GM21619 (cell line): ENCODE measurements around the gene PRDM15.

Experiments used
- ATAC-seq: cut with Tn5 transposase; IDR thresholded peaks from one replicate; pipeline ENCODE4 v1.9.1; 2021; ENCODE audit not compliant: unreplicated experiment

Gene PRDM15

DNA sequence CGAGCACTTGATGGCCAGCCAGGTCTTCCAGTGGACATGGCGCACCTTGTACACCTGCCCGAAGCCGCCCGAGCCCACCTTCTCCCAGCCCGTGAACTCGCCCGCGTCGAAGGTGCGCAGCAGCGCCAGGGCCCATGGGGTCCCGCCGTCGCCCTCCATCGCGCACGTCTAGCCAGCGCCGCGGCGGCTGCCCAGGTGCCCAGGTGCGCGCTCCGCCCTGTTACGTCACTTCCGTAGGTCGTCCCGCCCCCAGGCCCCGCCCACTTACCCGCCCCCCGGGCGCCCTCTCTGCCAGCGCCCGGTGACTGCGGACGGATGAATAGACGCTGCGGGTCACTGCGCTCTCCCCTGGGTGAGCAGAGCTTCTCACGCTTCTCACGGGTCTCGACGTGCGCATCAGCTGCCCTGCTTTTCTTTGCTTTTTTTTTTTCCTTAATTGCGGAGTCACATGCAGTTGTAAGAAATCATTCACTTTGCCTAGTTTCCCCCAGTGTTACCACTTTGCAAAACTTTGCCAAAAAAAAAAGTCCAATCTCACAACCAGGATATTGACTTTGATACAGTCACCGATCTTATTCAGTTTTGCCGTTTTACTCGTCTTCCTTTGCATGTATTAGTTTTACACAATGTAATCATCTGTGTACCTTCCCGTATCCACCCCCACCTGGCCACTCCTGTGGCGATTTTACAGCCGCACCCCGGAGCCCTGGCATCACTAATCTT, 112.1 kb downstream of the PRDM15 start, which contains the start of gene RIPK4:
Gene RIPK4, minus strand, starts transcription at position 170 of the 723 bp plus-strand sequence. Its CDS starts 11 bp downstream, at position 159.
- no peak for ATAC-seq

- no peak for ATAC-seq
These were observed 112.9 kb downstream of the PRDM15 start for GRCh38 chr21:41765973-41766882.

DNA sequence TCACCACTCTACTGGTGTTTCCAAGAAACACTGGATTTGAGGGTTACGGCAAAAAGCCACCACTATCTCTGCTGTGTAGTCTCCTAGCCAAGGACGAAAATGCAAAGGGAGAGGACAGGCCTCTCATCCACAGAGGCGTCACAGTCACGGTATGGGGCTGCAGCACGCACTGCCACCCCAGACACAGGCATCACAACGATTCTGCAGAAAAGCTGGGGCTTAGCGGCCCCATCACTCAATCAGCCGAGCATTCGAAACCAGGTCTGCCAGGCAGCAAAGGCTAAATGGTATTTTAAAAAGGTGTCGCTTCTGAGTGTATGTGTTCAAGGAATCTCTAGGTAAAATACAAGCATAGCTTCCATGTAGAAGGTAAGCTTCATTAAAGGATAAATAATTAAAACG, 113.7 kb downstream of the PRDM15 start:
- no peak for ATAC-seq

GRCh38 chr21:41764558-41765419, 114.4 kb downstream of the PRDM15 start:
- no peak for ATAC-seq

DNA sequence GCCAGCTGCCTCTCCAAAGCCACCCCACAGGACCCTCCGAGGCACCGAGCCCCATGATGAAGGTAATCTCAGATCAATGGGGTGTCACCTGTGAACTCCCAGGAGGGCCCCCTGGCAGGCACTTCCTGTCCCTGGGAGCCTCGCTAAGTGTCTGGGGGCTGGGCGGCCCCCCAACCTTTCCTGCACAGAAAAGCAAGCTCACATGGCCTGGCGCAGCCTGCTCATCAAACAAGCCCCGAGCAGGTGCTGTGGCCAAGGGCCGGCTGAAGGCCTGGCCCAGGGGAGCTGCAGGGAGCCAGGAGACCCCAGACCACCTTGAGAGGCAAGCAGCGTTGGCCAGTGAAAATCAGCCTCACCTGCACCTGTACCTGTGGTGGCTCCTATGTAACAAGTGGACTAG, 115.1 kb downstream of the PRDM15 start:
- ATAC-seq: no peak

DNA sequence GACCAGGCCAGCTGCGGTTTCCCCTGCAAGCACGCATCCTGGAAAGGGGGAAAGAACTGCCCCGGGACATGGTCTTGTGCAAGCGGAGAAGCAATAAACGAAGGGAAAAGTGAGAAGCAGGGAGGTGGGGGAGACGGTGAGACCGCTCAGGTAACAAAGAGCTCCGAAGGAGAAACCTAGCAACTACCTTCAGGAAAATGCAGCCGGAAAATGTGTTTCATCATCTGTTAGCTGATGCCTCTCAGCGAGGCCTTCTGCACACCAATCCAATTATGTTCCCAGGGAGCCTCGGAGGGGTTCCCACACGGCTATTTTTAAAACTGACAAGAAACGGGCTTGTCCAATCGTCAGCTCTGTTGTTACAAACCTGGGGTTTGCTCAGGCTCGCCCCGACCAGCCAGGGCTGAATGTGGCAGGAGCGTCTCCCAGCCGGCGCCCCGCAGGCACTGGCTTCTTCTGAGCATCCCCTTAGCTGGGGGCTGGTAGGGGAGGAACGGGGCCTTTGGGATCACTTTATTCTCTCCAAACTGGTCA, 115.7 kb downstream of the PRDM15 start:
- no peak for ATAC-seq

DNA sequence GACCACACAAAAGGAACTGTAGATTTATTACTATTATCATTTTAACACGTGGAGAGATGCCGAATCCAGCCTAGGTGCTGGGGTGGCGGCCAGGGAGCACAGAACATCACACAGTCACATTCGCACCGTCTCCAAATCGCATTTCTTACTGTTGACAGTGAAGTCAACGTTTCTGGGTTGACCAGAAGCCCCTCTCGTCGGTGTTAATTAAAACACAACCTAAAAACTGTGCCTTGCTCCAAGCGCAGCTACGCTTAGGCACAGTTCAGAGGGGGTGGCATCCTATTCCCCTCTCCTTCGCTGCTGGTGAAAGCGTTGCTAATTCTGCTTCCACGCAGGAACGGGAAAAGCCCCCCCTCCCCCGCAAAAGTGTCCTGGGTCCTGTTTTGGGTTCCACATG, 116.4 kb downstream of the PRDM15 start:
- ATAC-seq: no peak

- no peak for ATAC-seq
These were observed 117.1 kb downstream of the PRDM15 start for GRCh38 chr21:41761934-41762635.

GRCh38 chr21:41761211-41761933, 117.8 kb downstream of the PRDM15 start:
- no peak for ATAC-seq

DNA sequence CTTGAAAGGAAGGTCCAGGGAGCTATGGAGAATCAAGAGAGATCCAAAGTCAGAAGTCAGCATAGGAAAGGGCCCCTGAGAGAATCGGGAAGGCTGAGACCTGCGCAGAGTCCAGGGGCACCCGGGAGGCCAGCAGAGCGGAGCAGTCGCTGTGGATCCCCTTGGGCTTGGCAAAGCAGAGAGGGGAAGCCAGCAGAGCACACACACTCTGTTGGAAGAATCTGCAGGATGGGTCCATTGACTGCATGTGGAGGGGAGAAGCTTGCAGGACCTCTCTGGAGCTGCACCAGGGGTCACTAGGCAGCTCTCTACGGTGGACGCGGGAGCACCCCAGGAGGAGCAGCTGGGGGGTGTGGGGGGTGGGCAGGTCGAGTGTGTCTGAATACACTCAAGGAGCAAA, 118.7 kb downstream of the PRDM15 start:
- ATAC-seq: no peak

- no peak for ATAC-seq
These were observed 119.2 kb downstream of the PRDM15 start for GRCh38 chr21:41759926-41760325.

DNA sequence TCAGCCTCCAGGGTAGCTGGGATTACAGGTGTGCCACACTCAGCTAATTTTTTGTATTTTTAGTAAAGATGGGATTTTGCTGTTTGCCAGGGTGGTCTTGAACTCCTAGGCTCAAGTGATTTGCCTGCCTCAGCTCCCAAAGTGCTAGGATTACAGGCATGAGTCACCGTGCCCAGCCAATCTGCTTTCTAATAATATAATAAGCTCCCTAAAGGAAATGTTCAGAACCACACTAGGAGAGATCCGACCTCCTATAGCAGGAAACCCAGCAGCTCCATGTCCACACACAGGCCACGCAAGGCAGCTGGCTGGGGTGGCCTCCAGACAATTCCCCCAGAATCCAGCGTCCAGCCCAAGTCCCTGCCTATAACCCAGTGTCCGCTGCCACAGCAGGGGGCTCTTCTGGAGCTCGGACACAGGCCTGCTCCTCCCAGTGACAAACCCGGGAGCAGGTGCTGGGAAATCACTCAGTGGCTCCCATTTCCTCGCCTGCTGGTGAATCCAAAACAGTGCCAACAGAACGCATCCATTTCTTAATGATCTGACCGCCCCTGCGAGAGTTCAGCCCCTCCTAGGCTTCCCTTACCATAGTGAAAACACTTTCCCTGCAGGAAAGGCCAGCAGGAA, 119.8 kb downstream of the PRDM15 start:
- ATAC-seq: no peak

DNA sequence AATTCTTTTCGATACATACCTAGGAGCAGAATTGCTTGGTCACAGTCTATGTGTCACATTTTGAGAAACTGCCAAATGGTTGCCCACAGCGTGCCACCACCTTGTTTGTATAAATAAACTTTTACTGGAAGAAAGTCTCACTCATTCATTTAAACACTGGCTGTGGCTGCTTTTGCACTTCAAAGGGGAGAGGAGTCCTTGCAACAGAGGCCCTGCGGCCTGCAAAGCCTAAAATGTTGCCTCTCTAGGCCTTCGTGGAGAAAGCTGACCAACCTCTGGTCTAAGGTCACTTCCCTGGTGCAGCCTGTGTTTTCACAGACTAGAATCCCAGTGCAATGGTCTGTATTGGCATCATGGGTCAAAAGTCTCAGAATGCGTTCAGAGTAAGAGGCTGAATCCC, 120.6 kb downstream of the PRDM15 start:
- ATAC-seq: no peak

- ATAC-seq: no peak
These were observed 123.0 kb downstream of the PRDM15 start for GRCh38 chr21:41755934-41756773.

- no peak for ATAC-seq
These were observed 123.7 kb downstream of the PRDM15 start for GRCh38 chr21:41755258-41755933.

DNA sequence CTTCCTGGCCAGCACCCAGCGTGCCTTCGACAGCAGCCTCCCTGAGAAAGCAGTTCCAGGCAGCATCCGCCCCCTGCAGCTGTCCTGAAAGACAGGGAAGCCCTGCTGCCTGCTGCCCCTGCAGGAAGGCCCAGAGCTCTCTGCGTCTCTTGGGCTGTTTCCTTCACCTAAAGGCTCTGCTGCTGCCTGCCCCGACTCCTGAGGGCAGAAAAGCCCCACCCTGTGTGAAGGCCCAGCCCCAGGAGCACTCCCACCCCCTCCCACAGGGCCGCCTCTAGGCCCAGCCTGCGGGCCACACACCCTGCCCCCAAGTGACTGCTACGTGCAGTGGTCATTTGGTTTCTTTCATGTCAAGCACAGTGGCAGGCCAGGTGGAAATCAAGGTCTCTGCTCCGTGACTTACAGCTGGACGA, 124.7 kb downstream of the PRDM15 start:
- no peak for ATAC-seq

GRCh38 chr21:41753006-41753898, 125.9 kb downstream of the PRDM15 start:
- no peak for ATAC-seq
